HG02943 (cell line): ENCODE measurements around the gene NFIX.

ENCODE experiments used
- ATAC-seq: cut with Tn5 transposase; IDR thresholded peaks from one replicate; pipeline ENCODE4 v1.9.1; 2021; ENCODE audit warnings: mild to moderate bottlenecking, low read depth, moderate library complexity; ENCODE audit not compliant: unreplicated experiment

Gene NFIX

DNA sequence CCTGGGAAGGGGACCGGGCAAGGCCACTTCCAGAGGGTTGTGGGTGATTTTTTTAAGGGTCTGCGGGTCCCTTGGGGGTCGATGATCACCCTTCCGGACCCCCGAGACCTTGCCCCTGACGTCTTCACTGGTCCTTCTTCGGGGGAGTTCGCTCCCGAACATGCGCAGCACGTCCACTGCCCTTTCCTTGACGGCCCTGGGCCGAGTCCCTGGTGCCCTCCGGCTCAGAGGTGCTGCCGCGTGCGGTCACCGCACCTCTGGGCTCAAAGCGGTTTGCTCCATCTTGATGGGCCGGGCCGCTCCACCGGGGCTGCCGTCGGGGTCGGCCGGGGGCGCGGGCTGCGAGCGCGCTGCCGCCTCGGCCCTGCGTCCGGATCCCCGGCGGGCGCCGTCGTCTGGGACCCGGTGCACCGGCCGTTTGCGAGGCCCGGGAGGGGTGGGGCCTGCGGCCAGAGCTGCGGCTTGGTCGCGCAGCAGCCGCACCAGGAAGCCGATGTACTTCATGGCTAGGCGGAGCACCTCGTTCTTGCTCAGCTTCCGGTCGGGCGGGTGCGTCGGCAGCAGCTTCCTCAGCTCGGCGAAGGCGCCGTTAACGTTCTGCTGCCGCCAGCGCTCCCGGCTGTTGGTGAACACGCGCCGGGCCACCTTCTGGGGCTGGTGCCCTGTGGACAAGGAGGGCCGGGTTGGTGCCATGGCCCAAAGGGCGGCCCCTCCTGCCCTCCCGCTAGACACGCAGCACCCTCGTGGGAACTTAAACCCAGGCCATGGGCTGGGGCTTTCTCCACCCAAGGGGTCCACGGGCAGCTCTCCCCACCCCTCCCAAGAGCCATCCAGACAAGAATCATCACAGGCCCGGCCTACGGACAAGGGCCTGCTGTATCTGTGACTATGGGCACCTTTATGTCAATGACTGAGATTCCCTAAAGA lies 104.1 kb downstream of the NFIX start:
- no peak for ATAC-seq

DNA sequence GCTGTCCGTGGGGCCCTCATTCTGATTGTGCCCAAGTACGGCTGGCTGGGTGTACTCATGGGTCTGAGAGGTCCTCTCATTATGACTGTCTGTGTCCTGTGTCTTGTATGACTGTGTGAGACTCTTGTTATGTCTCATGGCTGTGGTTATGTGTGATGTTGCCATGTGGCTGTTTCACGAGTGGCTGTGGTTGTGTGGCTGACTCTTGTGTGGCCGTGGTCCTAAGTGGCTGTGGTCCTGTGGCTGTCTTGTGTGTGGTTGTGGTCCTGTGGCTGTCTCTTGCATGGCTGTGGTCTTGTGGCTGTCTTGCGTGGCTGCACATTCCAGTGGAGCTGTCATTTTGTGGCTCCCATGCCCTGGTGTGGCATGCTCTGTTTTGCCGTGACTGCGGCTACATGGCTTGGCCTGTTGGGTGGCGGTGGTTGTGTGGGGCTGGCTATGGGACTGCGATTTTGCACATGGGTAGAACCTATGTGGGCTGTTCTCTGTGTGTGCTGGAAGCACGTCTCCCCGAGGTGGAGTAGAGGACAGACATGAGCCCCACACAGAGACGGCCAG lies 104.8 kb downstream of the NFIX start:
- no peak for ATAC-seq

DNA sequence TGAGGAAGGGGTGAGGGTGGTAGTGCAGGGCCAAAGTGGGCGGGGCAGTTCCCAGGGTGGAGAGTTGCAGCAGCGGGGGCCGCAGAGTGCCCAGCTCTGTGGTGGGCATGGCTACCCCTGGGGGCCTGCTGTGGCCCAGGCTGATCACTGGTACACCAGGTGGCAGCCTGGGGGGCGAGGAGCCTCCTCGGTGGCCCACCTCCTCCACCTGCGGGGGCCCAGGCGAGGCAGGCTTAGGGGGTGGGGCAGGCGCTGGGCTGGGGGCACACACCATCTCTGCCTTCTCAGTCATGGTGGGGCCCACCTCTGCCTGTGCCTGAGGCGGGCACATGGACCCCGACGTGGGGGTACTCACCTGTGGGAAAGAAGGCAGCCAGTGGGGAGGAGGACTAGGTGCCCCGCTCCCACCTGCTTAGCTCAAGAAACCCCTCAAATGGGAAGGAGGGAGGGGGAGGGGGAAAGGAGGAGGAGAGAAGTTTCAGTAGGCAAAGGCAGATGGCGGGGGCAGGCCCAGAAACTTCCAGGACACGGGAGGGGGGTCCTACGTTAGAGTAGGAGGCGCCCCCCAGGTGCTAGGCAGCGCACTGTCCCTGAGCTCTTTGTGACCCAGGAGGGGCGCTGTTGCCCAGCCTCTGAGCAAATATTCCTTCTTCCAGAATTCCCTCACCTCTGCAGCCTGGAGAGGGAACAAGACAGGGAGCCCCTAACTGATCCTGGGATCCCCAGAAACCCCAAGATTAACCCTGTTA lies 105.7 kb downstream of the NFIX start:
- ATAC-seq: no peak

DNA sequence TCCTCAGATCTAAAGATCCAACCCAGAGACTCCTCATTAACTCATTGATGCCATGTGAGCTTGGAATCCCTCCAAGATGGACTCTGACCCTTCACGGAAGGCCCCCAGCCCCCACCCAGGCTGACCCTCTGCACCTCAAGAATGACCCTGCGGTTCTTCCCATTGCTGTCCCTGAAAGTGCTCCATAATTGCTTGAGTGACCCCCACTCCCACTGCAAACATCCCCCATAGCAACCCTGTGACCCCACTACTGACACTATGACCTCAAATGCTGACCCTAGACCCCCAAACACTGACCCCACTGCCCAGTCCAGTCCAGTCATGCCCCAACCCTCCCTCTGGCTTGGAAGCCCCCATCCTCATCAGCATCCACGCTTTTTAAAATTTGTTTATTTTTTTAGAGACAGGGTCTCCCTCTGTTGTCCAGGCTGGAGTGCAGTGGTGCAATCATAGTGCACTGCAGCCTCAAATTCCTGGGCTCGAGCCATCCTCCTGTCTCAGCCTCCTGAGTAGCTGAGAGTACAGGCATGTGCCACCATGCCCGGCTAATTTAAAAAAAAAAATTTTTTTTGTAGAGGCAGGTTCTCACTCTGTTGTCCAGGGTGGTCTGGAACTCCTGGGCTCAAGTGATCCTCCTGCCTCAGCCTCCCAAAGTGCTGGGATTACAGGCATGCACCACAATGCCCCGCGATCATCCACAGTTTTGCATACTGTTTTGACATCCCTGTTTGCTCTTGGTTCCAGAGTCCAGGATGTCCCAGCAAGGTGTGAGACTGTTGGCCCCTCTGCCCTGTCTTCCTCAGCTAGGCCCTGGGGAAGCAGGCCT lies 106.5 kb downstream of the NFIX start:
- no peak for ATAC-seq

DNA sequence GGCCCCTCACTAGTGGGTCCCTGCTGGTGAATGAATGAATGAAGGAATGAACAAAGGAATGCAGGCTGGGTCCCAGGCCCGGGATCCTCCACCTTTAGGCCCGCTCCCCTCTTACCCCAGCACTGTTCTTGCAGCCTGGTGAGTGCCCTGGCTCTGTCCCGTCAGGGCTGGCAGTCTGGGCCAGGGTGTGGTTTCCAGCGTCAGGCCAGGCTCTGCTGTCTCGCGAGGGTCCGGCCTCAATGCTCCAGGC lies 107.1 kb downstream of the NFIX start:
- ATAC-seq: no peak

DNA sequence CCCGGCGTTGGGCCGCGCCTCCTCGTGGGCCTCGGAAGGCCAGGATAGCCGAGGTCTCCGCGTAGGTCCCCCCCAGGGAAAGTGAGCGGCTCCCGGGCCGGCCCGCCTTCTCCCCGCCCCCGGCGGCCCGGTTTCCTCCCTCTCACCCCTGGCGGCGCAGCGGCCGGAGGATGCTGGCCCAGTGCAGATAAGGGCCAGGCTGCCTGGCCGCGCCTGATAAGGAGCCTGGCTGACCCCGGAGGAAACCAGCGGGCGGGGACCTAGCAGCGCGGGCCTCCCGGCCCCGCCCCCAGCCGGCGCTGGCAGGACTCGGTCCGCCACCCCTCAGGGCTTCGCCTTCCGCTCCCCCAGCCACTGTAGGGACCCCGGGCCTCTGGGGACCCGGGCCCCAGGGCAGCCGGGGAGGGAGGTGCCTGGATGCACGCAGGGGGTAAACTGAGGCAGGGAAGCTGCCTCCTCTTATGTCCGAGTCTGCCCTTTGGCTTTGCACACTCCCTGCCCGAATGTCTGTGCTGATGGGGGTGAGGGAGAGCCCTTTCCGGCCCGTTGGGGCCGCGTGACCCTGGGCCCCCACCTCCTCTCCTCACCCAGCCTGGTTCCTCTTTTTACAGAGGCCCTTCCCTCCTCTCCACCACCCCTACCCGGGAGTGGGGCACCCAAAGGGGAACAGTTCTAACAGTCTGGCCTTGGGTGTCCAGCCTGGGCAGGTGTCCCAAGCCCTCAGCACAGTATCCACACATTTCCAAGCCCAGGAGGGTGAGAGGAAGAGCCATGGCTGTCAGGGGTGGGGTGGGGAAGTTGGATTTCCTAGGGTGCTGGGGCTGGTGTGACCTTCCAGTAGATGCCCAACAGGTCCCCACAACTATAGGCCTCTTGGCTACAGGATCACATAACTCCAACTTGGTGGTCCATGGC lies 107.6 kb downstream of the NFIX start, which contains the start of gene LYL1:
TSS of gene LYL1 (minus strand) at position 193 of the 915 bp plus-strand sequence. CDS start 1,687 bp downstream, outside the sequence.
- peak; percentile 50 for ATAC-seq

DNA sequence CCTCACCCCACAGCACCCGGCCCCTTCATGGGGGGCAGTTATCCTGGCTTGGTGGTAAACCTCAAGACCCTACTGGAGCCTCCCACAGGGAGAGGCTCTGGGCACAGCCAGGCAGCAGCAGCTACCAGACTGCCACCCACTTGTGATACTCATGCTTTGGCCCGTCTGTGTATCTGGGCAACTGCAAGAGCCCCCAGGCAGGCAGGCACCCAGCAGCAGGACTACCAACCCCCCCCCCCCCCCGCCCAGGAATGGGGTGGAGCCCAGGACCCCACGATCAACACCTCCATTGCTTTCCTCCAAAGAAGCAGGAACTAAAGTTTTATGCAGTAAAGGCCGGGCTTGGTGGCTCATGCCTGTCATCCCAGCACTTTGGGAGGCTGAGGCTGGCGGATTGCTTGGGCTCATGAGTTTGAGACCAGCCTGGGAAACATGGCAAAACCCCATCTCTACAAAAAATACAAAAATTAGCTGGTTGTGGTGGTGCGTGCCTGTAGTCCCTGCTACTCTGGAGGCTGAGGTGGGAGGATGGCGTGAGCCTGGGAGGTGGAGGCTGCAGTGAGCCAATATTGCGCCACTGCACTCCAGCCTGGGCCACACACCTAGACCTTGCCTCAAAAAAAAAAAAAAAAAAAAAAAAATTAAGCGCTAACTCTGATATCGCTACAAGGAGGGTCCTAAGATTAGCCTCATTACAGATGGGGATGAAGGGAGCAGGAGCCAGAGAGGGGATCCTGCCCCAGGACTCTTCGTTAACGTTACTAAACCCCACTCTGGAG lies 108.5 kb downstream of the NFIX start:
- ATAC-seq: no peak

DNA sequence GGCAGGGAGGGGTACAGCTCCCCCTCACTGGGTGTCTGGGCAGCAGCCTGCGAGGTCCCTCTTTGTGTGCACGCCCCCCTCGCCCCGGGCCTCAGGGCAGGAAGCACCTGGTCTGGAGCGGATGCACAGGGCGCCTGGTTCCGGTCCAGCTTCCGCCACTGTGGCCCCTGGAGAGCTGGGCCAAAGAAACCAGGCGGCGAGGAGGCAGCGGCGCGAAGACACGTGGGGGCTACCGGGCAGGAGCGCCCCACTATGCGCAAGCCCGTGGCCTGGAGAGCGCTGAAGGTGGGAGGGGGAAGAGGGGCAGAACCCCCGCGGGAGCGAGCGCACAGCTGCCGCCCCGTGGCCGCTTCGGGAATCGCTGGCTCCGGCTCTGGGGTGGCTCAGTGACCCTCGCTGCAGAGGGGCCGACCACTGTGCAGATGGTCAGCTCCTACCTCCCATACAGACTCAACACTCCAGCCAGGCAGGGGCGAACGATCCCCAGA lies 109.1 kb downstream of the NFIX start:
- ATAC-seq: no peak

DNA sequence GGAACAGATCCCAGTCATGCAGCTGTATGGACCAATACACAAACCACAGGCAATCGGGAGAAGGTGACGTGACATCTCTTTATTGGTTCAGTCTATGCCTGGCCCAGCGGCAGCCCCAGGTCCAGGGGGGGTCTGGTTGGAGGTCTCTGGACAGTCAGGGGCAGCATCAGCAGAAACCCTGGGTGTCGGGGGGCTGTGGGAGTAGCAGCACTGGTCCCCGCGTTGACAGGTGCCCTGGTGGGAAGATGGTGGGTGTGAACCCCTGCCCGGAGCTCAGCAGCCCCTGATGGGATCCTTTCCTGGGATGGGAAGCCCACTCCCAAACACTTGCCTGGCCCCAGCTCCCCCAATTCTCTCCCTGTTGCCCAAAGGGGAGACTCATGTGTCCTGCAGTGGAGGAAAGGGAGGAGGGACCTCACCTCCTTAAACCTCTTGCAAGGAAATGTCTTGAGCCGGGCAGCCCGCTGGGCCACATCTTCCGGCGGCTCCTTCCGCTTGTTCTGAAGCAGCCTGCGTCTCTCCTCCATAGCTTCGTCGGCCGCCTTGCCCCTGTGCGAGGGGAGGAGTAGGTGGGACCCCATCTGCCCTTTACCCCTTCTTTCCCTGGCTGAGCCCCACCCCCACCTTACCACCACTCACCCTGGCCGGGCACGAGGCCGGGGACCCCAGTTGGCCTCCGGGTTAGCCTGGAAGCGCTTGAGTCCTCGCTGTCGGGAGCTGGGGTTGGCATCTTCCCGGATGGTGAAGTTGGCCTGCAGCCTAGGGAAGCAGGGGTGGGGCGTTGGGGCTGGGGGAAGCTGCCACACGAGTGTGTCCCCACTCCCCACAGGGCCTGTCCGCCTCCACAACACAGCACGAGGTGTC lies 109.8 kb downstream of the NFIX start:
- no peak for ATAC-seq

DNA sequence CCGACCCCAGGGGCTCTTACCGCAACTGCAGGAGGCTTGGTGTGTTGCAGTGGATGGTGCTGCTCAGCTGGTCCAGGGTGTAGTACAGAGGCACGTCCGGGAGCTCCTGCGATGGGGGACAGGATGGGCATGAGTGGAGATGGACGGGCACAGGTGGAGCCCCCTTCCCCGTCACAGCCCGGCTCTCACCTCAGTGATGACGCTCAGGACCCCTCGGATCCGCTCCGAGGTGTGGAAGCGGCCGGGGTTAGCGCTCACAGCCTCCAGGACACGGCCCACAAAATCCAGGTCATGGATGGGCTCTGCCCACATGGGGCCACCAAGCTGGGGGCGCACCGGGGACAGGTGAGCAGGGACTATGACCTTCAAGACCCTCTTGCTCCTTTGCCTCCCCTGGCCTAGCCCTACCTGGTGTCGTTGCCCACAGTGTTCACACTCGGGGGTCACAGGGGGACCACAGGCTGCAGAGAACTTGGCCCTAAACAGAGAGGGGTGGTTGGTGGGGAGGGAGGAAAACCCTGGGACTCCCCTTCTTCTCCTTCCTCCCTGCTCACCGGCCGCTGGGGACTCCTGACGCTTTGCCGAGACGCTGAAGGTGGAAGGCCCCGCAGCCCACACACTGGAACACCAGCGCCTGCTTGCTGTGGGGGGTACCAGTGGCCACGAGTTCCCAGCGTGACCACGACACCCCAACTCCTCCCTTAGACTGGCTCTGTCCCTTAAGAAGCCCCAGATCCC lies 114.3 kb downstream of the NFIX start:
- ATAC-seq: no peak

DNA sequence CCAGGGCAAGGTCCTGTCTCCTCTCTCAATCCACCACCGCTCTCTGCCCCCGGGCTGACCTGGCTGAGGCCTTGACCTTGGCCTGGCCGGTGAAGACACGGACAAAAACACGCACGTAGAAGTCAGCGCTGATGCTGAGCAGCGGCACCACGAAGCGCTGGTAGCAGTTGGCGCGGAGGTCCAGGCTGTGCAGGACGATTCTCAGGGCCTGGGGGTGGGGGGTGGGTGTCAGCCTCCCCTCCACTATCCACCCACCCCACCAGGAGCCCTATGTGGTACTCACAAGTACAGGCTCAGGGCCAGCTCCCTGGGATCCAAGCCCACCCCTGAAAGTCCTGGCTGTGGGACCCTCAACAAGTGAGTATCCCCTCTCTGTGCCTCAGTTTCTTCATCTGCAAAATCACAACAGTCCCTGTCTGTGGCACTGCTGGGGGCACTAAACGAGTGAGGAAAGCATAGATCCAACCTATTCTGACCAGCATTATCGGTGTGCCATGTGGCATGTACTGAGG lies 114.9 kb downstream of the NFIX start:
- ATAC-seq: no peak

DNA sequence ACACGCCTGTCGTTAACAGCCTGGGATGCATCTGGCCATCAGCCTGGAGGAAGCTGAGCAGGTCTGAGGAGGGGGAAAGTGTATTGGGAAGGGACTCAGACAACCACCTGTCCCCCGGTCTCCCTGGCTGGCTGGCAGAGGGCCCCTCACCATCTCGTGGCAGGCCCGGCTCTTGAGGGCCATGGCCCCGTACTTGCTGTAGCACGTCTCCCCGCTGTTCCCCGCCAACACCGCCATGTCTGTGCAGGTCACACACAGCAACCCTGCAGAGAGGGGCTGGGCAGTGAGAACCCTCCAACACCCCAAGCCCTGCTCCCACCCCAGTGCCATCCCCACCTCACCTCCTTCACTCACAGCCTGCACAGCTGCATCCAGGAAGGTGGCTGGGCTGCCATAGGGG lies 117.3 kb downstream of the NFIX start:
- ATAC-seq: no peak

DNA sequence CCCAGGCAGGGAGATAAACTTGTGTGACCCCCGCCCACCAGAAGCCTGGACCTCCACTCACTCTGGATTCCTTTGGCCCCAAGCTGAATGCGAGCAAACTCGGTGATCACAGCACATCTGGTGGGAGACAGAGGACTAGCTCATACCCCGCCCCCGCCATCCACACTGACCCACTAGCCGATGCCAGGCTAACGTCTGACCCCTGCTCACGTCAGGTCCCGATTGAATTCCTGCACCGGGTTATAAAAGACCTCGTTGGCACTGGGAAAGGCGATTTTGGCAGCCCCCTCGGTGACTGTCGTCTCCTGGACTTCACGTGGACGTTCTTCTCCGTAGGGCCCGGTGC lies 120.6 kb downstream of the NFIX start:
- ATAC-seq: no peak

DNA sequence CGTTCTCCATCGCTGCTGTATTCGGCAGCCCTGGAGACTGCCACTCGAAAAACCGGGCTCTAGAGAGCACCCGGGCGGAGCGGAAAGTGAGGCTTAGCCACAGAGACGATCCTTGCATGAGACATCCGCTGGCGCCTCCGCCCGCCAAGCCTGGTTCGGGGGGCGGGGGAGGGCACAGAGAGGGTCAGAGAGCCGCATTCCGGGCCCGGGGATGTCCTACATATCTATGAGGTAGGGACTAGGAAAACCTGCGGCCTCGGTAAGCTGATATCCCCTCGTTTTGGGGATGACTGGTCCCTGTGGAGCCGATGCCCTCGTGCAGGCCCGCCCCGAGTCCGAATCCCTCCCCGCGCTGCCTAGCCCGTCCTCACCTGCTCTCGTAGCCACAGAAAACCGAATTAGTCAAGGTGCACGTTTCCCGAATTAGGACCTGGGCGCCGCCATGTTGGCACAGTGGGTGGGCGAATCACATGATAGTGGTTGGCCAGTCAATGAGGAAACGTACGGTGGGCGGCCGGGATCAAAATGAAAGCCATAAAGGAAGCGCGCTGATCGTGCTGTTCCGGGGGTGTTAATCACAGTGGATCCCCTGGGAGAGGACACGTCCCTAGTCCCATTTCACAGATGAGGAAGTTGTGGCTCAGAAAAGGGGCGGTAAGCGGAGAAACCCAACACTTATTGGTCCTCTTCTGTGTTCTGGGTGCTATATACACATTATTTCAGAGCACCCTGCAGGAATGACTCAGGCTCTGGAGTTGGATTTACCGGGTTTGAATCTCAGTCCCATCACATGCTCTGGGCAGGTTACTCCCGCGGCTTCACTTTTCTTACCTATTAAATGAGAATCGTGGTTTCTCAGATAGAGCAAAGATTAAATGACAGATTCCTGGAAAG lies 121.3 kb downstream of the NFIX start, which contains the start of gene TRMT1:
TSS of gene TRMT1 (minus strand) at position 459 of the 894 bp plus-strand sequence. CDS start at position 118, 341 bp downstream.
- ATAC-seq: peak; percentile 57

DNA sequence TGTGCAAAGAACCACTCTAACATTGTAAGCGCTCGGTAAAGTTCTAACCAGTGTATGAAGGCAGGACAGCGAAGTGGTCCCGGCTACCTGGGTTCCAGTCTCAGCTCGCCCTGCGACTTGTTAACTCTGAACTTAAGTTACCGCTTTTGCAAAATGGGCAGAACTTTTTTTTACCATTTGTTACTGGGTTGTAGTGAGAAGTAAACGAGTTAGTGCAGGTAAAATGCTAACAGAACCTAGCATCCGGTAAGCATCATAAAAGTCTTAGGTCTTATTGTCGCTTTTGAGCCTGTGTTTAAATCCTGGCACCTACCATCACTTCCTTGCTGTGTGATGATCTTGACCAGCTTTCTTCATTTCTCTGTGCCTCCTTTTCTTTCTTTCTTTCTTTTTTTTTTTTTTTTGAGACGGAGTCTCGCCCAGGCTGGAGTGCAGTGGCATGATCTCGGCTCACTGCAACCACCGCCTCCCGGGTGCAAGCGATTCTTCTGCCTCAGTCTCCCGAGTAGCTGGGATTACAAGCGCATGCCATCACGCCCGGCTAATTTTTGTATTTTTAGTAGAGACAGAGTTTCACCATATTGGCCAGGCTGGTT lies 122.0 kb downstream of the NFIX start:
- ATAC-seq: no peak
